Esophagus muscularis mucosa (tissue), 4 donors: ENCODE results near the gene SAMD1. TPM values are rescaled to one million over a fixed set of nuclear protein-coding genes. Genes with fewer than 3 reads are reported as not detected.

Experiments used
- DNase-seq: peaks from one replicate; pipeline ENCODE4 v3.0.0-alpha.2; 2017; ENCODE audit errors: extremely low spot score
- H3K27ac ChIP-seq, 4 donors: fragments of 200-600 bp; sonication (generic); replicated peaks in 1 of 4; 1 replicate in 3 of 4; 2 replicates in 1 of 4; pipeline ENCODE4 v1.5.1; 2016 to 2019; ENCODE audit warnings: mild to moderate bottlenecking in 1 of 4
- H3K27me3 ChIP-seq, 4 donors: fragments of 200-600 bp; sonication (generic); one replicate each; pipeline versions ENCODE4 v1.5.1 to v1.6.0; 2016 to 2019
- H3K36me3 ChIP-seq, 4 donors: fragments of 200-600 bp; sonication (generic); one replicate each; pipeline ENCODE4 v1.5.1; 2016 to 2019
- H3K4me1 ChIP-seq, 4 donors: fragments of 200-600 bp; sonication (generic); one replicate each; pipeline ENCODE4 v1.5.1; 2016 to 2019
- H3K4me3 ChIP-seq, 4 donors: fragments of 200-600 bp; sonication (generic); 1 replicate in 2 of 4; 2 replicates in 2 of 4; pipeline ENCODE4 v1.5.1; 2016 to 2019; ENCODE audit warnings: mild to moderate bottlenecking in 4 of 4, moderate library complexity in 1 of 4
- H3K9me3 ChIP-seq, 4 donors: fragments of 200-600 bp; sonication (generic); 1 replicate in 3 of 4; 2 replicates in 1 of 4; pipeline ENCODE4 v1.5.1; 2016 to 2019
- EP300 ChIP-seq: sonication (generic); formaldehyde crosslinking; IDR thresholded peaks from one replicate; pipeline ENCODE4 v1.6.1; 2017; ENCODE audit warnings: antibody characterized with exemption
- POLR2A ChIP-seq: fragments of 450-650 bp; IDR thresholded peaks from one replicate; pipeline ENCODE4 v1.6.1; 2017; ENCODE audit warnings: antibody characterized with exemption, moderate library complexity, mild to moderate bottlenecking, low read depth
- POLR2AphosphoS5 ChIP-seq, 2 donors: sonication (generic); formaldehyde crosslinking; IDR thresholded peaks; one replicate each; pipeline ENCODE4 v1.6.1; 2017; ENCODE audit warnings: antibody characterized with exemption in 2 of 2
- WGBS: methylation state at CpG from one replicate; pipeline ENCODE4 v1.1.5; 2018; 5-methylcytosine and 5-hydroxymethylcytosine counted together
- intact Hi-C: fragments of 100-400 bp; cut with DNase I; formaldehyde crosslinking; loops from one replicate; pipeline ENCODE4 v1.15.1; 2023
- total RNA-seq, 4 donors: library from RNA; depleted of rRNA; stranded (reverse); fragments of >200 nt; gene quantifications; one replicate each; pipeline versions ENCODE4 v1.1.0 to v1.2.1, GENCODE V29; 2016
- TF ChIP-seq, protein P1 (sequence below), 3 experiments: fragments of 200-600 bp in 2 of 3; fragments of 450-650 bp in 1 of 3; sonication (generic) in 2 of 3; IDR thresholded peaks; one replicate each; pipeline ENCODE4 v1.5.1; 2017 to 2019; ENCODE audit warnings: antibody characterized with exemption in 3 of 3, mild to moderate bottlenecking in 2 of 3, moderate library complexity in 1 of 3

The SAMD1 gene
- total RNA-seq, 4 donors from 2014 or later, result 24.1 to 75.6 (median 48.8) TPM

DNA sequence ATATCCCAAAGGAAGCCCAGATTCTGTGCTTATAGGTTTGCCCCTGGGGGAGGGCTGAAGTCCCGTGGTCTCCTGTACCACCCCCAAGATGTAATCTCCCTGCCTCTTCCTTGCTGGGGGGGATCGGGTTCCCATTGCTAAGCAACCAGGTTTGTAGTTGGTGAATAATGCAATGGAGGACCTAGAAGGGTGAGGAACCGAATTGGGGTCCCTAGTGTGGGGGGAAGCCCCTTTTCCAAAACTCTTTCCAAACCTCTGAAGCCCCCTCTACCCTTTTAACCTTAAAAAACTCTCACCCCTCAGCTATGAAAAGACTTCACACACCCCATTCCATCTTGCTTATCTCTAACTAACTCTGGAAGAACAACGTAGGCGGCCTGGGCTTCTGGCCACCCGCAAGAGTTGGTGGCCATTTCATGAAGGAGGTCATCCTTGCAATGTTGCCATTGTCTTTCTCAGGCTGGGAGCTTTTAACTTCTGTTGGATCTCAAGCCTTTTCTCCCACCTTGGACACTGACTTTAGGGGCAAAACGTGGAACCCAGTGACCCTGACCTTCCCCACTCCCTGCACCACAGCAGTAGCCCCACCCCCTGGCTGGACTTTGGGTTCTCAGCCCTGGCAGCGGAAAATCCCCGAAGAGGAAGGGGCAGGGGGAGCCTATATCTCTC is 29.3 kb downstream of the SAMD1 start:
- intact Hi-C loops, result no loop called here
- Histone ChIP-seq H3K9me3 (no peaks in the 10 kb centered on the region), H3K4me3 (no peak overlapping the region), H3K4me1 (peaks cover 5 to 28% (median 26%) of the 10 kb centered on the region in 4 donors), H3K27me3 (peaks cover 0 to 67% (median 23%) of the 10 kb centered on the region in 4 donors), H3K27ac (no peak overlapping the region), H3K36me3 (no peaks in the 10 kb centered on the region)
- TF ChIP-seq, protein P1, sequence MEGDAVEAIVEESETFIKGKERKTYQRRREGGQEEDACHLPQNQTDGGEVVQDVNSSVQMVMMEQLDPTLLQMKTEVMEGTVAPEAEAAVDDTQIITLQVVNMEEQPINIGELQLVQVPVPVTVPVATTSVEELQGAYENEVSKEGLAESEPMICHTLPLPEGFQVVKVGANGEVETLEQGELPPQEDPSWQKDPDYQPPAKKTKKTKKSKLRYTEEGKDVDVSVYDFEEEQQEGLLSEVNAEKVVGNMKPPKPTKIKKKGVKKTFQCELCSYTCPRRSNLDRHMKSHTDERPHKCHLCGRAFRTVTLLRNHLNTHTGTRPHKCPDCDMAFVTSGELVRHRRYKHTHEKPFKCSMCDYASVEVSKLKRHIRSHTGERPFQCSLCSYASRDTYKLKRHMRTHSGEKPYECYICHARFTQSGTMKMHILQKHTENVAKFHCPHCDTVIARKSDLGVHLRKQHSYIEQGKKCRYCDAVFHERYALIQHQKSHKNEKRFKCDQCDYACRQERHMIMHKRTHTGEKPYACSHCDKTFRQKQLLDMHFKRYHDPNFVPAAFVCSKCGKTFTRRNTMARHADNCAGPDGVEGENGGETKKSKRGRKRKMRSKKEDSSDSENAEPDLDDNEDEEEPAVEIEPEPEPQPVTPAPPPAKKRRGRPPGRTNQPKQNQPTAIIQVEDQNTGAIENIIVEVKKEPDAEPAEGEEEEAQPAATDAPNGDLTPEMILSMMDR (IDR thresholded peaks at IDR 0.05), result no peak
- TF ChIP-seq POLR2A (no peak), POLR2AphosphoS5 (IDR thresholded peaks at IDR 0.05) (no peak), EP300 (no peak)
- no peak for DNase-seq
- WGBS, result 68% methylated on average over 7 of the region's 9 CpGs

DNA sequence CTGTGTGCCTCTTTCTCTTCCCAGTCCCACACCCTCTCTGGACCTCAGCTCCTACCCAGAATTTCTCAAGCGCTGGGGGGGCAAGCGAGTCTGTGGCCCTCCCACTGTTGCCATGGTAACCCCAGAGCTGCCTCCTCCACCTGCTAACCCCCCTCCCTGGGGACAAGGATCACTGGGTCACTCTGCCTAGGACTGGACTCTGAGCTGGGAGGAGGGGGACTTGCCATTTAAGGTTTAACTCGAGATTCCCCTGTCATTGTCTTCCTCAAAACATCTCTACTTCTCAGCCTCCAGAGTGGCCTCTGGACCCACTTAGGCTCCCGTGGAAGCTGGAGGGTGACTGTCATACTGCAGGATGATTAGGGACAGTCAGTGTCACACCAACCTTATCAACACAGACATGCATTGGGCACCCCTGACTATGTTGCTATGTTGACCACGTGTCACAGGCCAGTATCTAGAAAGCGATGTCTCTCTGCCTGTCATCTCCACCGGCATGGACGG is 30.8 kb downstream of the SAMD1 start:
- TF ChIP-seq POLR2A, result no peak
- TF ChIP-seq POLR2AphosphoS5 (IDR thresholded peaks at IDR 0.05), result no peak
- TF ChIP-seq, protein P1 (IDR thresholded peaks at IDR 0.05), result no peak
- TF ChIP-seq EP300, result no peak
- H3K36me3 ChIP-seq, result no peaks in the 10 kb centered on the region
- DNase-seq, result no peak
- no peak overlapping the region for H3K4me3 ChIP-seq
- intact Hi-C loops, result loop anchor here (5.0 kb wide), 1 partner anchor 177 kb away; no protein-coding TSS in a partner anchor
- H3K4me1 ChIP-seq, result peaks cover 5 to 28% (median 26%) of the 10 kb centered on the region in 4 donors
- H3K9me3 ChIP-seq, result no peaks in the 10 kb centered on the region
- H3K27ac ChIP-seq, result no peak overlapping the region
- 58% methylated on average over 8 of the region's 8 CpGs for WGBS
- peaks cover 0 to 67% (median 23%) of the 10 kb centered on the region in 4 donors for H3K27me3 ChIP-seq

DNA sequence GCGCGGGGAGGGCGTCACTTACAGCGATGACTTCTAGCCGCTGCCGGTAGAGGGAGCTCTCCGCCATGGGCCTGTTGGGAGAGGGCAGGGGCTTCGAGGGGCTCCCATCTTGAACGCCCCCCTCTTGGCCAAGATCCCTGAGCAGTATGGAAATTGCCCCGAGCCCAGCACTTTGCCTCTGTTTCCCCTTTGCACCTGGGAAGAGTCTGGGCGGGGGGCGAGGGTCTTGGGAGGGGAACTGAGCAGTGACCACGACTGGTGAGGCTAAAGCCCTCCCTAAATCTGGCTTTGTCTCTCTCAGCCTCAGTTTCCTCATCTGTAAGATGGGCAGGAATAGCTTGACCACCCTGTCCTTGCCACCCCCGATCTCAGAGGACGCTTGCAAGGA is 31.5 kb downstream of the SAMD1 start:
- 21% methylated on average over 13 of the region's 15 CpGs for WGBS
- no peak overlapping the region for H3K27ac ChIP-seq
- H3K9me3 ChIP-seq, result no peaks in the 10 kb centered on the region
- peaks cover 5 to 28% (median 26%) of the 10 kb centered on the region in 4 donors for H3K4me1 ChIP-seq
- no peaks in the 10 kb centered on the region for H3K36me3 ChIP-seq
- no peak for TF ChIP-seq EP300
- TF ChIP-seq, protein P1 (IDR thresholded peaks at IDR 0.05), result peak; percentile 25 to 66 (median 41)
- TF ChIP-seq POLR2A, result no peak
- H3K4me3 ChIP-seq, result no peak overlapping the region
- DNase-seq, result no peak
- H3K27me3 ChIP-seq, result peaks cover 0 to 67% (median 23%) of the 10 kb centered on the region in 4 donors
- intact Hi-C loops, result loop anchor here (5.0 kb wide), 1 partner anchor 177 kb away; no protein-coding TSS in a partner anchor

DNA sequence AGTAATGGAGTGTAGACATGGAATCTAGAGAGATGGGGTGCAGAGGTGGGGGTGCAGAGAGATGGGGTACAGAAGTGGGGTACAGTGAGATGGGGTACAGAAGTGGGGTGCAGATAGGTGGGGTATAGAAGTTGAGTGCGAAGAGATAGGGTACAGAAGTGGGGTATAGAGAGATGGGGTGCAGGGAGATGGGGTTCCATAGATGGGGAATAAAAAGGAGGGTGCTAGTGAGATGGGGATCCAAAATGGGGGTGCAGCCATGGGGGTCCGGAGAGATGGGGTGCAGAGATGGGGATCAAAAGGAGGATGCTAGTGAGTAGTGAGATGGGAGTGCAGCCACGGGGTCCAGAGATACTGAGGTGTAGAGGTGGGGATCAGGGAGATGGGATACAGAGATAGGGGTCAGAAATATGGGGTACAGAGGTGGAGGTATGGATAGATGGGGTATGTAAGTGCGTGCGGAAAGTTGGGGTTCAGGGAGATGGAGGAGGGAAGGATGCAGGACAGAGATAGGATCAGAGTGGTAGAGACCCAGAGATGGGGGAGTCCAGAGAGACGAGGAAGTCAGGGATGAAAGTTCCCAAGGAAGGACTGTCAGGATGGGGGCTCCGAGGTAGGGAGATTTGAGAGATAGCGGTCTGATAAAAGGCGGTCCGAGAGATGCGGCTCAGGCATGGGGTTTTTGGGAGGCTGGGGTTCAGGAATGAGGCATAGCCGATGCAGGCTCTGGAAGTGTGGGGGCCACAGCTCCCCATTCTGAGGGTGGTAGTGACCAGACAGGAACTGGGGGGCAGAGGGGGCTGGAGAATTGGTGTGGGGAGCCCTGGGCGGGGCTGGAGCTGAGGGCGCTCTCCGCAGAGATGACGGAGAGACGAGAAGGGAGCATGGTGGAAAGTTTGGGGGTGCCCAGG is 32.1 kb downstream of the SAMD1 start:
- Histone ChIP-seq H3K27me3 (peaks cover 0 to 64% (median 23%) of the 10 kb centered on the region in 4 donors), H3K9me3 (peaks cover 0 to 3% (median under 1%) of the 10 kb centered on the region in 4 donors), H3K27ac (no peak overlapping the region), H3K4me1 (peaks cover 5 to 28% (median 26%) of the 10 kb centered on the region in 4 donors), H3K36me3 (no peaks in the 10 kb centered on the region), H3K4me3 (peak overlapping the region in 1 of 4 donors; percentile 46)
- intact Hi-C loops, result loop anchor here (5.0 kb wide), 1 partner anchor 176 kb away; no protein-coding TSS in a partner anchor
- TF ChIP-seq POLR2AphosphoS5 (IDR thresholded peaks at IDR 0.05) (no peak), POLR2A (no peak), EP300 (no peak)
- TF ChIP-seq, protein P1 (IDR thresholded peaks at IDR 0.05), result no peak
- 29% methylated on average over 17 of the region's 17 CpGs for WGBS
- no peak for DNase-seq
